Smooth muscle cell (in vitro differentiated cells): ENCODE data around the gene FANK1. TPM values are rescaled to one million over a fixed set of nuclear protein-coding genes. Genes with fewer than 3 reads are reported as not detected.

ENCODE experiments used
- DNase-seq: peaks from one replicate; lab custom pipeline; 2025; ENCODE audit not compliant: unreplicated experiment; lab: John Stamatoyannopoulos, UW
- H2AFZ ChIP-seq: fragments of 200-600 bp; sonication (generic); 2 replicates; pipeline ENCODE4 v1.6.0; 2016; ENCODE audit warnings: antibody characterized with exemption, low read depth, mild to moderate bottlenecking
- H3F3A ChIP-seq: fragments of 200-600 bp; sonication (generic); 2 replicates; pipeline ENCODE4 v1.6.0; 2017; ENCODE audit warnings: antibody characterized with exemption, low read depth
- H3K27ac ChIP-seq: fragments of 200-600 bp; sonication (generic); 2 replicates; pipeline ENCODE4 v1.5.1; 2016; ENCODE audit warnings: low read depth, mild to moderate bottlenecking
- H3K27me3 ChIP-seq: fragments of 200-600 bp; sonication (generic); 2 replicates; pipeline ENCODE4 v1.6.1; 2016; ENCODE audit warnings: low read depth, mild to moderate bottlenecking
- H3K36me3 ChIP-seq: fragments of 200-600 bp; sonication (generic); 2 replicates; pipeline ENCODE4 v1.5.1; 2016; ENCODE audit warnings: low read depth
- H3K4me1 ChIP-seq: fragments of 200-600 bp; sonication (generic); 2 replicates; pipeline ENCODE4 v1.5.1; 2016; ENCODE audit warnings: low read depth
- H3K4me2 ChIP-seq: fragments of 200-600 bp; sonication (generic); 2 replicates; pipeline ENCODE4 v1.6.0; 2016; ENCODE audit warnings: mild to moderate bottlenecking
- H3K4me3 ChIP-seq: fragments of 200-600 bp; sonication (generic); 2 replicates; pipeline ENCODE4 v1.5.1; 2016; ENCODE audit warnings: mild to moderate bottlenecking
- H3K79me2 ChIP-seq: fragments of 200-600 bp; sonication (generic); 2 replicates; pipeline ENCODE4 v1.6.0; 2016; ENCODE audit warnings: low read depth, mild to moderate bottlenecking
- H3K9ac ChIP-seq: fragments of 200-600 bp; sonication (generic); 2 replicates; pipeline ENCODE4 v1.6.0; 2016; ENCODE audit warnings: low read depth
- H3K9me3 ChIP-seq: fragments of 200-600 bp; sonication (generic); replicated peaks from 2 replicates; pipeline ENCODE4 v1.5.1; 2016; ENCODE audit warnings: low read depth
- H4K20me1 ChIP-seq: fragments of 200-600 bp; sonication (generic); 2 replicates; pipeline ENCODE4 v1.6.0; 2016; ENCODE audit warnings: low read depth
- CTCF ChIP-seq: fragments of 200-600 bp; sonication (generic); IDR thresholded peaks from 2 replicates; pipeline ENCODE4 v1.5.1; 2017; ENCODE audit warnings: borderline replicate concordance, mild to moderate bottlenecking, antibody characterized with exemption; ENCODE audit not compliant: insufficient read depth, poor library complexity, severe bottlenecking
- WGBS: methylation state at CpG from one replicate; pipeline ENCODE4 v1.1.7; 2016; ENCODE audit warnings: low lambda C conversion rate; 5-methylcytosine and 5-hydroxymethylcytosine counted together
- polyA plus RNA-seq: library from polyadenylated mRNA; unstranded; fragments of >200 nt; fragmentation: Nextera tagmentation; extraction: Ambion mirVana; gene quantifications from 2 replicates; pipeline ENCODE4 v1.2.1, GENCODE V29; 2016
- total RNA-seq: library from RNA; depleted of rRNA; stranded (reverse); fragments of >200 nt; gene quantifications from 2 replicates; pipeline ENCODE4 v1.2.3, GENCODE V29; 2014

The FANK1 gene
- total and polyA plus RNA-seq, 2 experiments from 2014 or later, result 5.8 to 6.6 TPM

- Histone ChIP-seq H3K9me3 (no peaks in the 10 kb centered on the region), H3K9ac (no peak overlapping the region), H2AFZ (no peak overlapping the region), H3K27ac (no peak overlapping the region), H3F3A (no peaks in the 10 kb centered on the region), H4K20me1 (no peaks in the 10 kb centered on the region), H3K4me3 (no peak overlapping the region), H3K4me2 (no peak overlapping the region), H3K4me1 (no peaks in the 10 kb centered on the region), H3K36me3 (no peaks in the 10 kb centered on the region), H3K79me2 (no peaks in the 10 kb centered on the region), H3K27me3 (no peaks in the 10 kb centered on the region)
- WGBS, result 51% methylated on average over 2 of the region's 2 CpGs
- no peak for TF ChIP-seq CTCF
- no peak for DNase-seq
These were observed 105.2 kb downstream of the FANK1 start for GRCh38 chr10:126001576-126001975.

GRCh38 chr10:126004752-126005151, 108.4 kb downstream of the FANK1 start:
- Histone ChIP-seq H3K79me2 (no peaks in the 10 kb centered on the region), H3K4me1 (peaks cover 9% of the 10 kb centered on the region), H2AFZ (no peak overlapping the region), H3K9ac (no peak overlapping the region), H3K4me3 (no peak overlapping the region), H4K20me1 (no peaks in the 10 kb centered on the region), H3K27me3 (no peaks in the 10 kb centered on the region), H3K36me3 (no peaks in the 10 kb centered on the region), H3K4me2 (no peak overlapping the region), H3F3A (peaks cover 3% of the 10 kb centered on the region), H3K27ac (no peak overlapping the region), H3K9me3 (no peaks in the 10 kb centered on the region)
- WGBS, result 84% methylated on average over 8 of the region's 8 CpGs
- DNase-seq, result no peak
- no peak for TF ChIP-seq CTCF

GRCh38 chr10:126006264-126006663, 109.9 kb downstream of the FANK1 start:
- no peak overlapping the region for H3K27ac ChIP-seq
- no peak for DNase-seq
- H3K27me3 ChIP-seq, result no peaks in the 10 kb centered on the region
- no peak overlapping the region for H2AFZ ChIP-seq
- WGBS, result 77% methylated on average over 5 of the region's 5 CpGs
- H3K79me2 ChIP-seq, result no peaks in the 10 kb centered on the region
- H3K4me1 ChIP-seq, result peaks cover 12% of the 10 kb centered on the region
- peaks cover 3% of the 10 kb centered on the region for H3F3A ChIP-seq
- H3K4me2 ChIP-seq, result no peak overlapping the region
- H3K36me3 ChIP-seq, result no peaks in the 10 kb centered on the region
- H4K20me1 ChIP-seq, result no peaks in the 10 kb centered on the region
- no peak overlapping the region for H3K4me3 ChIP-seq
- no peaks in the 10 kb centered on the region for H3K9me3 ChIP-seq
- no peak for TF ChIP-seq CTCF
- no peak overlapping the region for H3K9ac ChIP-seq

GRCh38 chr10:126006906-126007305, 110.5 kb downstream of the FANK1 start:
- WGBS, result 94% methylated on average over 2 of the region's 2 CpGs
- Histone ChIP-seq H3F3A (peaks cover 4% of the 10 kb centered on the region), H3K79me2 (no peaks in the 10 kb centered on the region), H3K9me3 (no peaks in the 10 kb centered on the region), H4K20me1 (no peaks in the 10 kb centered on the region), H3K4me3 (no peak overlapping the region), H2AFZ (no peak overlapping the region), H3K27me3 (no peaks in the 10 kb centered on the region), H3K27ac (no peak overlapping the region), H3K4me2 (no peak overlapping the region), H3K9ac (no peak overlapping the region), H3K36me3 (no peaks in the 10 kb centered on the region), H3K4me1 (peaks cover 12% of the 10 kb centered on the region)
- DNase-seq, result no peak
- no peak for TF ChIP-seq CTCF
